OCI-LY7 (cell line): ENCODE results near the gene THAP2.

Experiments used
- CTCF ChIP-seq: fragments of 200-600 bp; sonication (generic); conservative IDR thresholded peaks from 2 replicates; pipeline ENCODE4 v1.5.1; 2014; ENCODE audit warnings: mild to moderate bottlenecking, antibody characterized with exemption, low read length, moderate library complexity, mixed read lengths
- EZH2phosphoT487 ChIP-seq: fragments of 200-600 bp; sonication (generic); IDR thresholded peaks from 2 replicates; pipeline ENCODE4 v1.6.1; 2018; ENCODE audit warnings: low read depth, borderline replicate concordance, mild to moderate bottlenecking, mixed run types, antibody characterized with exemption, low read length, moderate library complexity, mixed read lengths

DNA sequence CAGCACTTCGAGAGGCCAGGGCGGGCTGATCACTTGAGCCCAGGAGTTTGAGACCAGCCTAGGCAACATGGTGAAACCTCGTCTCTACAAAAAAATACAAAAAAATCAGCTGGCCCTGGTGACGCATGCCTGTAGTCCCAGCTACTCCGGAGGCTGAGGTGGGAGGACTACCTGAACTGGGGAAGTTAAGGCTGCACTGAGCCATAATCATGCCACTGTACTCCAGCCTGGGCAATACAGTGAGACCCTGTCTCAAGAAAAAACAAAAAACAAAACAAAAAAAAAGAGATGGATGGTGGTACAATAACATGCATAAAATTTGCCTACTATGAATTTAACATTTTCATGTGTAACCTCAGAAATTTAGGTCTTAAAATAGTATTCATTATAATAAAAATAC is 2.2 kb downstream of the THAP2 start:
- TF ChIP-seq CTCF = no peak
- TF ChIP-seq EZH2phosphoT487 = no peak
